Stimulated activated CD8-positive, alpha-beta memory T cell treated with anti-CD3 and anti-CD28 coated beads, Interleukin-4, amount 100 ng/mL, for 4 hours (primary cell): Measurements from ENCODE around the gene TOR4A.

Experiments
- DNase-seq, 2 donors: peaks; one replicate each; pipeline ENCODE4 v3.0.0-alpha.2; 2020; ENCODE audit warnings: low read depth in 2 of 2, low spot score in 1 of 2

TOR4A gene

GRCh38 chr9:137304383-137305059 is 27.0 kb downstream of the TOR4A start:
- no peak for DNase-seq

- DNase-seq: peak in 1 of 2 donors; percentile 23
Observed at GRCh38 chr9:137305060-137305797, 27.7 kb downstream of the TOR4A start.

GRCh38 chr9:137305798-137306065 is 28.2 kb downstream of the TOR4A start:
- DNase-seq: no peak

GRCh38 chr9:137306066-137306849 is 28.7 kb downstream of the TOR4A start:
- DNase-seq: no peak

- DNase-seq: no peak
Observed at GRCh38 chr9:137306850-137307254, 29.3 kb downstream of the TOR4A start.

GRCh38 chr9:137307255-137308056 is 29.9 kb downstream of the TOR4A start:
- DNase-seq: no peak

- no peak for DNase-seq
Observed at GRCh38 chr9:137308057-137308619, 30.6 kb downstream of the TOR4A start.

- DNase-seq: no peak
Observed at GRCh38 chr9:137309368-137310188, 32.1 kb downstream of the TOR4A start.

GRCh38 chr9:137310189-137311052 is 32.9 kb downstream of the TOR4A start:
- DNase-seq: no peak

- DNase-seq: no peak
Observed at GRCh38 chr9:137311171-137311985, 33.9 kb downstream of the TOR4A start.

GRCh38 chr9:137311986-137312851 is 34.7 kb downstream of the TOR4A start:
- no peak for DNase-seq

GRCh38 chr9:137312852-137313325 is 35.4 kb downstream of the TOR4A start:
- DNase-seq: no peak

GRCh38 chr9:137313326-137313936 is 35.9 kb downstream of the TOR4A start:
- no peak for DNase-seq

- DNase-seq: no peak
Observed at GRCh38 chr9:137313956-137314560, 36.5 kb downstream of the TOR4A start.

GRCh38 chr9:137314561-137315560 is 37.3 kb downstream of the TOR4A start:
- no peak for DNase-seq
